Osteocyte (in vitro differentiated cells): ENCODE results near the gene CYS1. TPM values are rescaled to one million over a fixed set of nuclear protein-coding genes. Genes with fewer than 3 reads are reported as not detected.
"Not testable (repeated sequence)": the region's sequence is repeated elsewhere in the genome, so short reads cannot be mapped to it uniquely, and the experiment has no call there.

Source experiments
- DNase-seq: peaks from one replicate; pipeline ENCODE4 v3.0.0; 2021; ENCODE audit warnings: mixed read lengths; ENCODE audit not compliant: unreplicated experiment; ENCODE audit errors: extremely low spot score
- H3K27ac Mint-ChIP-seq: one replicate; pipeline ENCODE4 v1.8.0; 2021; ENCODE audit warnings: mild to moderate bottlenecking, mixed read lengths; ENCODE audit not compliant: unreplicated experiment
- H3K27me3 Mint-ChIP-seq: one replicate; pipeline ENCODE4 v1.8.0; 2021; ENCODE audit warnings: mixed read lengths; ENCODE audit not compliant: unreplicated experiment
- H3K36me3 Mint-ChIP-seq: one replicate; pipeline ENCODE4 v1.8.0; 2021; ENCODE audit warnings: mixed read lengths; ENCODE audit not compliant: unreplicated experiment
- H3K4me1 Mint-ChIP-seq: one replicate; pipeline ENCODE4 v1.8.0; 2021; ENCODE audit warnings: mixed read lengths; ENCODE audit not compliant: unreplicated experiment
- H3K4me3 Mint-ChIP-seq: one replicate; pipeline ENCODE4 v1.8.0; 2021; ENCODE audit warnings: mild to moderate bottlenecking, moderate library complexity, mixed read lengths; ENCODE audit not compliant: unreplicated experiment
- H3K9me3 Mint-ChIP-seq: one replicate; pipeline ENCODE4 v1.8.0; 2021; ENCODE audit warnings: mixed read lengths; ENCODE audit not compliant: unreplicated experiment
- total RNA-seq: library from RNA; stranded (reverse); gene quantifications from 2 replicates; pipeline ENCODE4 v1.2.1, GENCODE V29; 2021
- TF ChIP-seq, protein P1 (sequence below): fragments of 200-600 bp; sonication (generic); IDR thresholded peaks from 2 replicates; pipeline ENCODE4 v1.5.0; 2021; ENCODE audit warnings: antibody characterized with exemption, mild to moderate bottlenecking, moderate library complexity

Gene CYS1
- total RNA-seq, 1 donor from 2014 or later, result 5.5 TPM

DNA sequence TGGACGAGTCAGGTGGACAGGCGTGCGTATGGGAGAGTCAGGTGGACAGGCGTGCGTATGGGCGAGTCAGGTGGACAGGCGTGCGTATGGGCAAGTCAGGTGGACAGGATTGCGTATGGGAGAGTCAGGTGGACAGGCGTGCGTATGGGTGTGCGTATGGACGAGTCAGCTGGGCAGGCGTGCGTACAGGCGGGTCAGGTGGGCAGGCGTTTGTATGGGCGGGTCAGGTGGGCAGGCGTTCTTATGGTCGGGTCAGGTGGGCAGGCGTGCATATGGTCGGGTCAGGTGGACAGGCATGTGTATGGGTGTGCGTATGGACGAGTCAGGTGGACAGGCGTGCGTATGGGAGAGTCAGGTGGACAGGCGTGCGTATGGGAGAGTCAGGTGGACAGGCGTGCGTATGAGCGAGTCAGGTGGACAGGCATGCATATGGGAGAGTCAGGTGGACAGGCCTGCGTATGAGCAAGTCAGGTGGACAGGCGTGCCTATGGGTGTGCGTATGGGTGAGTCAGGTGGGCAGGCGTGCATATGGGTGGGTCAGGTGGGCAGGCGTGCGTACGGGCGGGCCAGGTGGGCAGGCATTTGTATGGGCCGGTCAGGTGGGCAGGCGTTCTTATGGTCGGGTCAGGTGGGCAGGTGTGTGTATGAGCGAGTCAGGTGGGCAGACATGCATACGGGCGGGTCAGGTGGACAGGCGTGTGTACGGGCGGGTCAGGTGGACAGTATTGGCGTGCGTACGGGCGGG is 69.2 kb downstream of the CYS1 start:
- H3K4me1 Mint-ChIP-seq, result not testable (repeated sequence)

DNA sequence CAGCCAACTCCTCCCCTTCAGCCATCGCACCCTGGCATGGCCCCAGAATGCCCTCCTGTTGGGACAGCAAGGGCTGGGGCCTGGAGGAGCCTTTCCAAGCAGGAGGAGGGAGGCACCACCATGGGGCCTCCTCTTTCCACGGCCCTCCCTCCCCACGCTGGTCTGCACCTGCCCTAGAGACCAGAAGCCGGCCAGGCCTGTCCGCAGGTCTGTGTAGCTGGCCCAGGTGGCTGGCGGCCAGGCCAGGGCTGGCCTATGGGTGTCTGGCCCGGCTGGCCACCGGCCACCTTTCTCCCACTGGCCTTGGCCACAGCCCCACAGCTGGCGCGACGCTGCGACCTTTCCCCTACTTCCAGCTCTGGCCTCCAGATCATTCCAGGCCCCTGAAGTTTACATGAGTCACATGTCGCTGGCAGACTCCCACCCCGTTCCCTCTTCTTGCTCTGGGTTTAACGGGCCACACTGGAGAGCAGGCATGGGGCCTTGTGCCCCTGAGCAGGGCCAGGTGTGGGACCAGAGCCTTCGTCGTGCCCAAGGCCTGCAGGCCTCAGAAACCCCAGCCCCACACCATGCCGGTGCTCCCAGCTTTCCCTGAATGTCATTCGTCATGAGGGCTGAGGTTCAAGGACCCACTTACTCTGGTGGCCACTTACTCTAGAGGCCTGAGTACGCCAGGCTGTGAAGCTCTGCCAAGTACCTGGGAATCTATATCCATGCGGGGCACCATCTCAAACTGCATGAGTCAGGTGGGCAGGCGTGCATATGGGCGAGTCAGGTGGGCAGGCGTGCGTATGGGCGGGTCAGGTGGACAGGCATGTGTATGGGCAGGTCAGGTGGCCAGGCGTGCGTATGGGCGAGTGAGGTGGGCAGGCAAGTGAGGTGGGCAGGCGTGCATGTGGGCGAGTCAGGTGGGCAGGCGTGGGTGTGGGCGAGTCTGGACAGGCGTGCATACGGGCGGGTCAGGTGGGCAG is 70.1 kb downstream of the CYS1 start:
- H3K36me3 Mint-ChIP-seq, result no peaks in the 10 kb centered on the region
- DNase-seq, result no peak
- no peak overlapping the region for H3K27ac Mint-ChIP-seq
- H3K4me1 Mint-ChIP-seq, result peaks cover 5% of the 10 kb centered on the region
- TF ChIP-seq, protein P1, sequence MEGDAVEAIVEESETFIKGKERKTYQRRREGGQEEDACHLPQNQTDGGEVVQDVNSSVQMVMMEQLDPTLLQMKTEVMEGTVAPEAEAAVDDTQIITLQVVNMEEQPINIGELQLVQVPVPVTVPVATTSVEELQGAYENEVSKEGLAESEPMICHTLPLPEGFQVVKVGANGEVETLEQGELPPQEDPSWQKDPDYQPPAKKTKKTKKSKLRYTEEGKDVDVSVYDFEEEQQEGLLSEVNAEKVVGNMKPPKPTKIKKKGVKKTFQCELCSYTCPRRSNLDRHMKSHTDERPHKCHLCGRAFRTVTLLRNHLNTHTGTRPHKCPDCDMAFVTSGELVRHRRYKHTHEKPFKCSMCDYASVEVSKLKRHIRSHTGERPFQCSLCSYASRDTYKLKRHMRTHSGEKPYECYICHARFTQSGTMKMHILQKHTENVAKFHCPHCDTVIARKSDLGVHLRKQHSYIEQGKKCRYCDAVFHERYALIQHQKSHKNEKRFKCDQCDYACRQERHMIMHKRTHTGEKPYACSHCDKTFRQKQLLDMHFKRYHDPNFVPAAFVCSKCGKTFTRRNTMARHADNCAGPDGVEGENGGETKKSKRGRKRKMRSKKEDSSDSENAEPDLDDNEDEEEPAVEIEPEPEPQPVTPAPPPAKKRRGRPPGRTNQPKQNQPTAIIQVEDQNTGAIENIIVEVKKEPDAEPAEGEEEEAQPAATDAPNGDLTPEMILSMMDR, result no peak
- H3K4me3 Mint-ChIP-seq, result no peak overlapping the region
- H3K27me3 Mint-ChIP-seq, result no peaks in the 10 kb centered on the region
- no peaks in the 10 kb centered on the region for H3K9me3 Mint-ChIP-seq

More for the DNA sequence above, 69.2 kb downstream of the CYS1 start:
- H3K27me3 Mint-ChIP-seq, H3K27ac Mint-ChIP-seq, H3K9me3 Mint-ChIP-seq, H3K36me3 Mint-ChIP-seq, DNase-seq, H3K4me3 Mint-ChIP-seq: not testable (repeated sequence)

DNA sequence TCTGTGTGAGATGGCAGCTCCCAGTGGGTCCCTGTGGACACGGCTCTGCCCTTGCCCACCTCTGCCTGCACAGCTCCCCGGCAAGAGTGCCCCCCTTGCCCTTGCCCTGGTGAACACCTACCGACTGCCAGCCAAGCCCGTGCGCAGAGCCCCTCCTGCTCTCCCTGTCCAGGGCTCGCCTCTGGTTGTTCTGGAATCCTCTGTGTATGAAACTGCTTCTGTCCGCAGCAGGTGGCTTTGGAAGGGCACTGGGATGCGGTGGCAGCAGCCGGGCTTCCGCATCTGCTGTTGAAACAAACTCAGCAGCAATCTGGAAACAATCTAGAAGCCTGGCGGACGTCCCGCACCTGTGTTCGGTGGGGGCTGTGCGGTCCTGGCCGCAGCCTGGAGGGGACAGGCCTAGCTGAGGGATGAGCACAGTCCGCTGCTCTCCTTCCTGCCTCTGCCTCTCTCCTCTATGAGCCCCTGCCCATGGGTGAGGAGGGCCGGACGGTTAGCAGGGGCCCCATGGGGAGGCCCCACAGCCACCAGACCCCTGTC is 70.9 kb downstream of the CYS1 start:
- H3K27ac Mint-ChIP-seq, result no peak overlapping the region
- H3K9me3 Mint-ChIP-seq, result no peaks in the 10 kb centered on the region
- TF ChIP-seq, protein P1, result no peak
- no peak for DNase-seq
- H3K27me3 Mint-ChIP-seq, result peaks cover 2% of the 10 kb centered on the region
- H3K4me3 Mint-ChIP-seq, result no peak overlapping the region
- peaks cover 5% of the 10 kb centered on the region for H3K4me1 Mint-ChIP-seq
- no peaks in the 10 kb centered on the region for H3K36me3 Mint-ChIP-seq

DNA sequence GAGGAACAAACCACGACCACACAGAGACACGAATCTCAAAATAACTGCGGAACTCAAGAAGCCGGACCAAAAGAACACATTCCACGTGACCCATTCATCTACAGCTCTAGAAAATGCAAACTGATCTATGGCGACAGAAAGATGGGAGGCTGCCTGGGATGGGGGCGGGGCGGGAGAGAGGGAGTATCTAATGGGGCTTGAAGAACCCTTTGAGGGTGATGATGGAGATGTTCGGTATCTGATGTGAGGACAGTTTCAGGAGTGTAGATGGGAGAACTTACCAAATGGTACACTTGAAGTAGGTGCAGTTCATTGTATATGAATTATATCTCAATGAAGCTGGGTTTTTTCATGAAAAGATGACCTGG is 71.4 kb downstream of the CYS1 start:
- TF ChIP-seq, protein P1, result no peak
- Mint-ChIP-seq H3K36me3 (no peaks in the 10 kb centered on the region), H3K27ac (no peak overlapping the region), H3K4me1 (peaks cover 5% of the 10 kb centered on the region), H3K9me3 (no peaks in the 10 kb centered on the region), H3K4me3 (no peak overlapping the region), H3K27me3 (peaks cover 2% of the 10 kb centered on the region)
- DNase-seq, result no peak

DNA sequence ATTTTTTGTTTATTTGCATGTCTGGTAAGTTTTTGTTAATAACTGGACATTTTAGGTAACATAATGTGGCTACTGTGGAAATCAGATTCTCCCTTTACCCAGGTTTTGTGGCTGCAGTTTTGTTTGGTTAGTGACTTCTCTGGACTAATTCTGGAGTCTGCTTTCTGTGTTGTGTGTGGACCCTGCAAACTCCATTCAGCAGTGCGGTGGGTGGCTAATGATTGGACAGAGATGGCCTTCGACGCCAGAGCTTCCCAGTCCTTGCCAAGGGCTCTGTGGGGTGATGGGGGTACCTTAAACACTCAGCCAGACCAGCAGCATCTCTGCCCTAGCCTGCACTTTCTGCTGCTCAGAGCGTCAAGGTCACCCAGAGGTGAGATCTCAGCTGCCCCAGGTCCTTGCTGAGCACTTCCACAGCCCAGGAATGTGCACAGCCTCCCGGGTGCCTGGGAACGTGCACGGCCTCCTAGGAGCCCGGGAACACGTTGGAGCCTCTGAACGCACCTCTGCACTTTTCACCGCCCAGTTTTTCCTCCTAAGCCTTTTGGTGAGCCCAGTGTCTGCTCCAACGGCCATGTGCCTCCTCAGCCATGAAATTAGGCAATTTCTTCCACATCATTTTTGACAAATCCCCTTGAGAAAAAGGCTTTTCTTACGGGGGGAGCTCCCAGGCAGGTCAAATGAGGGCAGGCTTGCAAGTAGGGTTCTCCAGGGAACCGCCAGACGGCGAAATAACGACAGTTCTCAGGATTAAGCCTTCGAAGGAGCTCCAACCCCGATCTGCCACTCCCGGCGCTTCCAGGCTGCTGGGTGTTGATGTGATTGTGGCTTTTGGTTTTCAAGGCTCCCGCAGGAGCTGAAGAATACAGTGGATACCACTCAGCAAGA is 72.0 kb downstream of the CYS1 start:
- Mint-ChIP-seq H3K4me3 (no peak overlapping the region), H3K4me1 (peaks cover 5% of the 10 kb centered on the region), H3K9me3 (no peaks in the 10 kb centered on the region), H3K36me3 (no peaks in the 10 kb centered on the region), H3K27ac (no peak overlapping the region), H3K27me3 (peaks cover 2% of the 10 kb centered on the region)
- TF ChIP-seq, protein P1, result no peak
- no peak for DNase-seq
